B cell (primary cell): ENCODE measurements around the gene MED12L. TPM values are rescaled to one million over a fixed set of nuclear protein-coding genes. Genes with fewer than 3 reads are reported as not detected.

ENCODE experiments used
- ATAC-seq: fragments of 200-7000 bp; cut with Tn5 transposase; one replicate; pipeline ENCODE4 v1.10.0; 2021; ENCODE audit warnings: low read depth, mild to moderate bottlenecking, moderate number of reproducible peaks, moderate library complexity
- CTCF ChIA-PET: fragments of 350-600 bp; sonication (Branson Sonifier 250); formaldehyde crosslinking; loops from one replicate; lab custom pipeline; 2021; ENCODE audit warnings: antibody characterized with exemption, inconsistent platforms; lab: Charles Lee
- POLR2A ChIA-PET: fragments of 350-600 bp; sonication (Branson Sonifier 250); formaldehyde crosslinking; loops from one replicate; lab custom pipeline; 2021; ENCODE audit warnings: antibody characterized with exemption; lab: Charles Lee
- DNase-seq: peaks from one replicate; pipeline ENCODE4 v3.0.0; 2013
- H2AFZ ChIP-seq: 2 replicates; pipeline ENCODE4 v1.6.1; 2012; ENCODE audit warnings: mild to moderate bottlenecking, low read depth, low read length; ENCODE audit not compliant: insufficient read depth, poor library complexity, severe bottlenecking
- H3K27ac ChIP-seq, 2 donors: 1 replicate in 1 of 2; 2 replicates in 1 of 2; pipeline ENCODE4 v1.5.1; 2012 to 2013; ENCODE audit warnings: low read length in 2 of 2, mild to moderate bottlenecking in 2 of 2, moderate library complexity in 1 of 2
- H3K27me3 ChIP-seq, 4 experiments: fragments of 200-600 bp in 1 of 4; sonication (generic) in 1 of 4; replicated peaks in 1 of 4; 1 replicate in 2 of 4; 2 replicates in 2 of 4; pipeline versions ENCODE4 v1.6.1 to v1.7.0; 2013 to 2016; ENCODE audit warnings: low read length in 3 of 4, mild to moderate bottlenecking in 2 of 4, mixed read lengths in 1 of 4, moderate library complexity in 1 of 4; ENCODE audit not compliant: insufficient read depth in 4 of 4, control insufficient read depth in 3 of 4; ENCODE audit errors: control extremely low read depth in 1 of 4
- H3K36me3 ChIP-seq, 2 experiments: replicated peaks in 1 of 2; 1 replicate in 1 of 2; 2 replicates in 1 of 2; pipeline versions ENCODE4 v1.6.1 to v1.7.1; 2013; ENCODE audit warnings: low read length in 1 of 2; ENCODE audit not compliant: insufficient read depth in 2 of 2, control insufficient read depth in 1 of 2; ENCODE audit errors: control extremely low read depth in 1 of 2, extremely low read depth in 1 of 2
- H3K4me1 ChIP-seq, 2 donors: fragments of 200-600 bp in 1 of 2; sonication (generic) in 1 of 2; 1 replicate in 1 of 2; 2 replicates in 1 of 2; pipeline versions ENCODE4 v1.5.1 to v1.6.1; 2013 to 2017; ENCODE audit warnings: low read length in 2 of 2; ENCODE audit not compliant: control insufficient read depth in 2 of 2, insufficient read depth in 2 of 2
- H3K4me2 ChIP-seq: replicated peaks from 2 replicates; pipeline ENCODE3; 2012; ENCODE audit warnings: mild to moderate bottlenecking, low read depth, low read length; ENCODE audit not compliant: poor library complexity, severe bottlenecking
- H3K4me3 ChIP-seq, 5 experiments: fragments of 200-600 bp in 1 of 5; sonication (generic) in 1 of 5; 1 replicate in 3 of 5; 2 replicates in 2 of 5; pipeline versions ENCODE4 v1.5.1 to v1.7.0; 2011 to 2016; ENCODE audit warnings: low read length in 4 of 5, mild to moderate bottlenecking in 4 of 5, low read depth in 2 of 5, control low read depth in 1 of 5, moderate library complexity in 1 of 5; ENCODE audit not compliant: insufficient read depth in 1 of 5; ENCODE audit errors: control extremely low read depth in 1 of 5, extremely low read depth in 1 of 5
- H3K79me2 ChIP-seq: fragments of 200-600 bp; sonication (generic); one replicate; pipeline ENCODE4 v1.6.0; 2016; ENCODE audit warnings: low read length; ENCODE audit not compliant: control insufficient read depth, insufficient read depth
- H3K9ac ChIP-seq: fragments of 200-600 bp; sonication (generic); 2 replicates; pipeline ENCODE4 v1.6.1; 2017; ENCODE audit warnings: mild to moderate bottlenecking, low read length, moderate library complexity
- H3K9me3 ChIP-seq, 3 donors: one replicate each; pipeline versions ENCODE4 v1.6.1 to v1.7.1; 2013; ENCODE audit warnings: low read length in 2 of 3; ENCODE audit not compliant: control insufficient read depth in 2 of 3, insufficient read depth in 1 of 3; ENCODE audit errors: control extremely low read depth in 1 of 3
- H4K20me1 ChIP-seq: 2 replicates; pipeline ENCODE4 v1.6.0; 2012; ENCODE audit warnings: mild to moderate bottlenecking, low read length; ENCODE audit not compliant: insufficient read depth, control insufficient read depth, poor library complexity, severe bottlenecking
- H3K27ac Mint-ChIP-seq: one replicate; pipeline ENCODE4 v1.8.0; 2021; ENCODE audit warnings: mixed read lengths
- H3K27me3 Mint-ChIP-seq: one replicate; pipeline ENCODE4 v1.8.0; 2021; ENCODE audit warnings: mixed read lengths
- H3K4me1 Mint-ChIP-seq: one replicate; pipeline ENCODE4 v1.8.0; 2021; ENCODE audit warnings: mixed read lengths
- H3K4me3 Mint-ChIP-seq: one replicate; pipeline ENCODE4 v1.8.0; 2021; ENCODE audit warnings: mixed read lengths
- H3K9me3 Mint-ChIP-seq: one replicate; pipeline ENCODE4 v1.8.0; 2022; ENCODE audit warnings: mixed read lengths; ENCODE audit not compliant: insufficient read depth
- EZH2 ChIP-seq: IDR thresholded peaks from 2 replicates; pipeline ENCODE4 v1.6.1; 2012; ENCODE audit warnings: borderline replicate concordance, low read depth, mild to moderate bottlenecking, moderate library complexity, low read length; ENCODE audit not compliant: insufficient read depth, poor library complexity, severe bottlenecking
- WGBS: methylation state at CpG from one replicate; pipeline ENCODE4 v1.1.5; 2013; ENCODE audit warnings: missing lambda C conversion rate; ENCODE audit not compliant: insufficient coverage; 5-methylcytosine and 5-hydroxymethylcytosine counted together
- intact Hi-C: fragments of 100-400 bp; cut with micrococcal nuclease; formaldehyde crosslinking; loops from one replicate; pipeline ENCODE4 v1.10.0; 2022
- polyA plus RNA-seq: library from polyadenylated mRNA; depleted of rRNA; stranded (reverse); fragments of >200 nt; gene quantifications from 2 replicates; pipeline ENCODE4 v1.2.3, GENCODE V29; 2012
- total RNA-seq, 2 donors: library from RNA; stranded (reverse); fragments of 120-200 nt in 1 of 2; gene quantifications; 1 replicate in 1 of 2; 2 replicates in 1 of 2; pipeline versions ENCODE4 v1.2.3 to v1.2.4, GENCODE V29; 2013 to 2022
- TF ChIP-seq, protein P1 (sequence below): fragments of 200-600 bp; IDR thresholded peaks from one replicate; pipeline ENCODE4 v1.8.0; 2022; ENCODE audit warnings: antibody characterized with exemption, mild to moderate bottlenecking

The MED12L gene
- total and polyA plus RNA-seq, 2 donors (not counting 1 experiment from before 2014, with no cell fraction given) = 0.07 to 0.30 TPM

DNA sequence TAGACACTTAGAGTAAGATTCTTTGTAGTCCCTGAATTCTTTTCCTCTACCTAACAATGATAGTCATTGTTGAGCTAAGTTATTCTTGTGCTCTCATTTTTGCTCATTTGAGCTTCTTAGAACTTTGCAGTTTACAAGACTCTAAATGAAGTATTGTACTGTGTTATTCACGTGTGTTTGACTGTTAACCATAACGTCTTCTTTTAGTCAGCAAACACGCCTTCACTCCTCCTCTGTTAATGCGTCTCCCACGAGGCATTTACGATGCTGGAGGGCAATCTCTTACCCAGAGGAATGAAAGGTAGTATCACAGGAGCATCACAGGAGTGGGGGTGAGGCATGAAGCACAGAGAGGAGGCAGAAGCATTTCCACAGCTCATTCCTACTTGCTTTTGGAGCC is 207.7 kb downstream of the MED12L start:
- no peak overlapping the region for H3K9ac ChIP-seq
- H3K4me2 ChIP-seq = no peak overlapping the region
- H3K36me3 ChIP-seq = no peaks in the 10 kb centered on the region
- intact Hi-C loops = loop anchor here (5.0 kb wide), 1 partner anchor 369 kb away; no protein-coding TSS in a partner anchor
- no peak overlapping the region for H2AFZ ChIP-seq
- H3K9me3 ChIP-seq = no peaks in the 10 kb centered on the region
- H3K4me1 ChIP-seq = no peaks in the 10 kb centered on the region
- Mint-ChIP-seq H3K9me3 (no peaks in the 10 kb centered on the region), H3K4me3 (no peak overlapping the region), H3K27me3 (peaks cover under 1% of the 10 kb centered on the region), H3K27ac (no peak overlapping the region), H3K4me1 (no peaks in the 10 kb centered on the region)
- no peak for ATAC-seq
- POLR2A ChIA-PET = no interaction called here
- DNase-seq = no peak
- no peak overlapping the region for H3K4me3 ChIP-seq
- CTCF ChIA-PET = interaction anchor here (1.2 to 1.4 kb wide), 2 partner anchors 13 to 125 kb away, joined by 3 to 4 read pairs; no protein-coding TSS in a partner anchor
- WGBS = 100% methylated on average over 1 of the region's 6 CpGs
- no peaks in the 10 kb centered on the region for H3K27me3 ChIP-seq
- TF ChIP-seq, protein P1, sequence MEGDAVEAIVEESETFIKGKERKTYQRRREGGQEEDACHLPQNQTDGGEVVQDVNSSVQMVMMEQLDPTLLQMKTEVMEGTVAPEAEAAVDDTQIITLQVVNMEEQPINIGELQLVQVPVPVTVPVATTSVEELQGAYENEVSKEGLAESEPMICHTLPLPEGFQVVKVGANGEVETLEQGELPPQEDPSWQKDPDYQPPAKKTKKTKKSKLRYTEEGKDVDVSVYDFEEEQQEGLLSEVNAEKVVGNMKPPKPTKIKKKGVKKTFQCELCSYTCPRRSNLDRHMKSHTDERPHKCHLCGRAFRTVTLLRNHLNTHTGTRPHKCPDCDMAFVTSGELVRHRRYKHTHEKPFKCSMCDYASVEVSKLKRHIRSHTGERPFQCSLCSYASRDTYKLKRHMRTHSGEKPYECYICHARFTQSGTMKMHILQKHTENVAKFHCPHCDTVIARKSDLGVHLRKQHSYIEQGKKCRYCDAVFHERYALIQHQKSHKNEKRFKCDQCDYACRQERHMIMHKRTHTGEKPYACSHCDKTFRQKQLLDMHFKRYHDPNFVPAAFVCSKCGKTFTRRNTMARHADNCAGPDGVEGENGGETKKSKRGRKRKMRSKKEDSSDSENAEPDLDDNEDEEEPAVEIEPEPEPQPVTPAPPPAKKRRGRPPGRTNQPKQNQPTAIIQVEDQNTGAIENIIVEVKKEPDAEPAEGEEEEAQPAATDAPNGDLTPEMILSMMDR = no peak
- TF ChIP-seq EZH2 = no peak
- H4K20me1 ChIP-seq = no peaks in the 10 kb centered on the region
- no peaks in the 10 kb centered on the region for H3K79me2 ChIP-seq
- no peak overlapping the region for H3K27ac ChIP-seq

DNA sequence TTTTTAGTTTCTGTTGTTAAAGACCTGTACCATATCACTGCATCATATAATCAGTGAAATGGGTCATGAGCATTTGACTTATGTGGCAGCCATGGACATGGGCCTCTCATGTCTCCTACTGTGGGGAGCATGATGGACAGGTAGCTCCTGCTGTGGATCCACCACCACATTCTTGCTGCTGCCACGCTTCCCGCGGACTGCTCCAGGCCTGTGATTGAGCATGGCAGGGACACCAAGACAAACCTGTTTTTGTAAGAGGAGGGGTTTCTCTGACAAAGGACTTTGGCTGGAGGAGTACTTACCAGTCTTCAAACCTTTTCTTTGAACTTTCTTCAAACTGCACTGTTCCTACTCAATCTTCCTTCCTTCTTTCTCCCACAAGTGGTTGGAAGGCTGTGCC is 210.8 kb downstream of the MED12L start:
- H3K9ac ChIP-seq = no peak overlapping the region
- Mint-ChIP-seq H3K4me1 (no peaks in the 10 kb centered on the region), H3K9me3 (no peaks in the 10 kb centered on the region), H3K4me3 (no peak overlapping the region), H3K27me3 (peaks cover 4% of the 10 kb centered on the region), H3K27ac (no peak overlapping the region)
- H3K4me3 ChIP-seq = no peak overlapping the region
- ChIA-PET CTCF (no interaction called here), POLR2A (no interaction called here)
- no CpG with 5 or more reads among the region's 3 CpGs for WGBS
- ATAC-seq (no peak), DNase-seq (no peak)
- no peaks in the 10 kb centered on the region for H3K36me3 ChIP-seq
- intact Hi-C loops = no loop called here
- no peak overlapping the region for H3K4me2 ChIP-seq
- H4K20me1 ChIP-seq = no peaks in the 10 kb centered on the region
- TF ChIP-seq, protein P1 = no peak
- no peak for TF ChIP-seq EZH2
- H3K4me1 ChIP-seq = no peaks in the 10 kb centered on the region
- H3K27ac ChIP-seq = no peak overlapping the region
- H3K27me3 ChIP-seq = no peaks in the 10 kb centered on the region
- no peaks in the 10 kb centered on the region for H3K79me2 ChIP-seq
- H3K9me3 ChIP-seq = no peaks in the 10 kb centered on the region
- no peak overlapping the region for H2AFZ ChIP-seq
